Transverse colon (tissue), 4 donors: ENCODE data around the gene ITGA11. TPM values are rescaled to one million over a fixed set of nuclear protein-coding genes. Genes with fewer than 3 reads are reported as not detected.
A peak's percentile ranks its signal among the peaks of the same experiment; 100 is the strongest.

ENCODE experiments used
- DNase-seq: peaks from one replicate; pipeline ENCODE4 v3.0.0-alpha.2; 2019
- H3K27ac ChIP-seq, 4 donors: fragments of 200-600 bp; sonication (generic); 2 replicates each; pipeline ENCODE4 v1.5.1; 2016 to 2018; ENCODE audit warnings: inconsistent platforms in 4 of 4
- H3K27me3 ChIP-seq: fragments of 200-600 bp; sonication (generic); 2 replicates; pipeline ENCODE4 v1.5.1; 2017; ENCODE audit warnings: inconsistent platforms
- H3K36me3 ChIP-seq, 4 donors: fragments of 200-600 bp; sonication (generic); 2 replicates each; pipeline ENCODE4 v1.5.1; 2017 to 2019; ENCODE audit warnings: inconsistent platforms in 4 of 4
- H3K4me1 ChIP-seq, 4 donors: fragments of 200-600 bp; sonication (generic); 2 replicates each; pipeline ENCODE4 v1.5.1; 2017 to 2020; ENCODE audit warnings: inconsistent platforms in 4 of 4
- H3K4me3 ChIP-seq, 4 donors: fragments of 200-600 bp; sonication (generic); 1 replicate in 1 of 4; 2 replicates in 3 of 4; pipeline versions ENCODE4 v1.5.1 to v1.6.1; 2017 to 2019; ENCODE audit warnings: inconsistent platforms in 4 of 4
- H3K9me3 ChIP-seq, 2 donors: fragments of 200-600 bp; sonication (generic); 2 replicates each; pipeline ENCODE4 v1.5.1; 2017 to 2019; ENCODE audit warnings: inconsistent platforms in 2 of 2
- EP300 ChIP-seq: sonication (generic); formaldehyde crosslinking; IDR thresholded peaks from one replicate; pipeline ENCODE4 v1.6.1; 2017; ENCODE audit warnings: antibody characterized with exemption, low read depth
- POLR2A ChIP-seq: fragments of 450-650 bp; IDR thresholded peaks from one replicate; pipeline ENCODE4 v1.6.1; 2016; ENCODE audit warnings: antibody characterized with exemption, mild to moderate bottlenecking, moderate library complexity
- POLR2AphosphoS5 ChIP-seq, 3 donors: sonication (generic); formaldehyde crosslinking; IDR thresholded peaks; one replicate each; pipeline ENCODE4 v1.6.1; 2016; ENCODE audit warnings: antibody characterized with exemption in 3 of 3
- WGBS, 2 donors: methylation state at CpG; one replicate each; pipeline ENCODE4 v1.1.5; 2018; ENCODE audit warnings: low coverage in 1 of 2; 5-methylcytosine and 5-hydroxymethylcytosine counted together
- in situ Hi-C, 4 donors: fragments of 200-750 bp; cut with MboI; loops; one replicate each; pipeline versions ENCODE4 v1.15.0 to v1.15.1; 2017; ENCODE audit warnings: low sequenced_read_pairs in 3 of 4, low pct_ligation_motif_present in 1 of 4, low pct_unique_long_range_greater_than_20kb in 1 of 4
- intact Hi-C: fragments of 100-400 bp; cut with DNase I; formaldehyde crosslinking; loops from one replicate; pipeline ENCODE4 v1.15.1; 2023; ENCODE audit warnings: low total_unique reads
- total RNA-seq, 4 donors: library from RNA; depleted of rRNA; stranded (reverse); fragments of >200 nt; gene quantifications; one replicate each; pipeline ENCODE4 v1.1.0, GENCODE V29; 2016
- TF ChIP-seq, protein P1 (sequence below), 5 experiments: fragments of 200-600 bp in 3 of 5; fragments of 450-650 bp in 2 of 5; sonication (generic) in 3 of 5; IDR thresholded peaks; 1 replicate in 2 of 5; 2 replicates in 3 of 5; pipeline ENCODE4 v1.5.1; 2016 to 2017; ENCODE audit warnings: antibody characterized with exemption in 5 of 5, inconsistent platforms in 3 of 5, mild to moderate bottlenecking in 2 of 5, moderate library complexity in 1 of 5

ITGA11 gene
- total RNA-seq, 4 donors from 2014 or later, result 0.37 to 3.2 (median 1.1) TPM

DNA sequence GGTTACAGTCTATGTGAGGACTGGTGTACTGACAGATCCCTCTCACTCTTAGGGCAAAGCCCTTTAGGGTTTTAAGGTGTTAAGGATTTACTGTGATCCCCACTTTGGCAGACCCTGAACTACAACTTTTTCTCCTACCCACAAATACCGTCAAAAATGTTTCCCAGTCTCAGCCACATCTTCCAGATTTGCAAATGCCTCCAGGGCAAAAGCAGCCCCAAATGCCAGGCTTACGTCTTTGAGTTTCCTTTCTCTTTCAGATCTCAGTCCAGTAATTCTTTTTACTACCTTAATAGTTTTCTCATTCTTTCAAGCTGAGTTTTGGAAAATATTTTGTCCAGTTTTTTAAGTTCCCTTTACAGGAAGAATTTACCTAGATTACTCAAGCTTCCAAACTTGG, 13.4 kb upstream of the ITGA11 start:
- in situ Hi-C loops (no loop called here), intact Hi-C loops (no loop called here)
- H3K27me3 ChIP-seq, result peaks cover 17% of the 10 kb centered on the region
- no peak for TF ChIP-seq EP300
- no peak for TF ChIP-seq POLR2A
- TF ChIP-seq, protein P1, sequence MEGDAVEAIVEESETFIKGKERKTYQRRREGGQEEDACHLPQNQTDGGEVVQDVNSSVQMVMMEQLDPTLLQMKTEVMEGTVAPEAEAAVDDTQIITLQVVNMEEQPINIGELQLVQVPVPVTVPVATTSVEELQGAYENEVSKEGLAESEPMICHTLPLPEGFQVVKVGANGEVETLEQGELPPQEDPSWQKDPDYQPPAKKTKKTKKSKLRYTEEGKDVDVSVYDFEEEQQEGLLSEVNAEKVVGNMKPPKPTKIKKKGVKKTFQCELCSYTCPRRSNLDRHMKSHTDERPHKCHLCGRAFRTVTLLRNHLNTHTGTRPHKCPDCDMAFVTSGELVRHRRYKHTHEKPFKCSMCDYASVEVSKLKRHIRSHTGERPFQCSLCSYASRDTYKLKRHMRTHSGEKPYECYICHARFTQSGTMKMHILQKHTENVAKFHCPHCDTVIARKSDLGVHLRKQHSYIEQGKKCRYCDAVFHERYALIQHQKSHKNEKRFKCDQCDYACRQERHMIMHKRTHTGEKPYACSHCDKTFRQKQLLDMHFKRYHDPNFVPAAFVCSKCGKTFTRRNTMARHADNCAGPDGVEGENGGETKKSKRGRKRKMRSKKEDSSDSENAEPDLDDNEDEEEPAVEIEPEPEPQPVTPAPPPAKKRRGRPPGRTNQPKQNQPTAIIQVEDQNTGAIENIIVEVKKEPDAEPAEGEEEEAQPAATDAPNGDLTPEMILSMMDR (IDR thresholded peaks at IDR 0.05), result no peak
- no peak for TF ChIP-seq POLR2AphosphoS5 (IDR thresholded peaks at IDR 0.05)
- DNase-seq, result no peak
- H3K9me3 ChIP-seq, result no peaks in the 10 kb centered on the region
- H3K4me3 ChIP-seq, result no peak overlapping the region
- WGBS, 2 donors, result 79 to 90% methylated on average over 2 of the region's 2 CpGs
- no peaks in the 10 kb centered on the region for H3K4me1 ChIP-seq
- H3K36me3 ChIP-seq, result no peaks in the 10 kb centered on the region
- no peak overlapping the region for H3K27ac ChIP-seq

DNA sequence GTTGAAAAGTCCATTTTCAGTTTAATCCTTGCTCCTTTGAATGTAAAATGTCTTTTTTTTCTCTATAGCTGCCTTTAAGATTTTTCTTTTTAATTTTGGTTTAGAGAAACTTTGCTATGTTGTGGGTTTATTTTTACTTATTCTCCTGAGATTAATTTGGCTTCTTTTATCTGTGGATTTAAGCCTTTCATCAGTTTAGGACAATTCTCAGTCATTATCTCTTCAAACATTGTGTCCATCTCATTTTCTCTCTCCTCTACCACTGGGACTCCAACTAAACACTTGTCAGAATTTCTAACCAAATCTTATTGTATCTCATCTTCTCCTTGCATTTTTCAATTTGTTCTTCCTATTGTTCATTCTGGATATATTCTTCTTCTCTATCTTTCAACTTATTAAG, 12.4 kb upstream of the ITGA11 start:
- Histone ChIP-seq H3K27me3 (peaks cover 12% of the 10 kb centered on the region), H3K9me3 (no peaks in the 10 kb centered on the region), H3K4me3 (no peak overlapping the region), H3K36me3 (no peaks in the 10 kb centered on the region), H3K27ac (no peak overlapping the region), H3K4me1 (no peaks in the 10 kb centered on the region)
- in situ Hi-C loops (no loop called here), intact Hi-C loops (no loop called here)
- no peak for DNase-seq
- TF ChIP-seq, protein P1 (IDR thresholded peaks at IDR 0.05), result no peak
- no peak for TF ChIP-seq POLR2AphosphoS5 (IDR thresholded peaks at IDR 0.05)
- TF ChIP-seq POLR2A, result no peak
- TF ChIP-seq EP300, result no peak

DNA sequence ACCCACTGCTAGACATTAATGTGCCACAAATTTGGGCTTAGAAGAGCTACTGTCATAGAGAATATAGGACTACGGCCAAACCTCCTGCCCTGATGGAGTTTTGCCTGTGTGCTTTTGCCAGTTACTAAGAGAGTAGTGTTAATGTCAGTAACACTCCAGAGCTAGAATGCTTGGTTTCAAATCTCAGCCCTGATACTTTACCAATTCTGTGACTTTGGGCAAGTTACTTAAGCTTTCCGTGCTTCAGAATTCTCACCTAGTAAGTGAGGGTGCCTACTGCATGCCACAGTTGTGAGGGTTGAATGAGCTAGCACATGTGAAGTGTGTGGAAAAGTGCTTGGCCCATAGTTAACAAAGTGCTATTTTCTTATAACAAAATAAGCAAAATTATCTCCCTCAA, 10.9 kb upstream of the ITGA11 start:
- in situ Hi-C loops (no loop called here), intact Hi-C loops (no loop called here)
- Histone ChIP-seq H3K4me1 (no peaks in the 10 kb centered on the region), H3K9me3 (no peaks in the 10 kb centered on the region), H3K36me3 (no peaks in the 10 kb centered on the region), H3K27ac (no peak overlapping the region), H3K27me3 (peaks cover 5% of the 10 kb centered on the region), H3K4me3 (no peak overlapping the region)
- no peak for DNase-seq
- TF ChIP-seq POLR2AphosphoS5 (IDR thresholded peaks at IDR 0.05), result no peak
- TF ChIP-seq EP300, result no peak
- TF ChIP-seq, protein P1 (IDR thresholded peaks at IDR 0.05), result no peak
- no peak for TF ChIP-seq POLR2A
- WGBS, 2 donors, result 33 to 77% methylated on average over 1 to 2 of the region's 2 CpGs

DNA sequence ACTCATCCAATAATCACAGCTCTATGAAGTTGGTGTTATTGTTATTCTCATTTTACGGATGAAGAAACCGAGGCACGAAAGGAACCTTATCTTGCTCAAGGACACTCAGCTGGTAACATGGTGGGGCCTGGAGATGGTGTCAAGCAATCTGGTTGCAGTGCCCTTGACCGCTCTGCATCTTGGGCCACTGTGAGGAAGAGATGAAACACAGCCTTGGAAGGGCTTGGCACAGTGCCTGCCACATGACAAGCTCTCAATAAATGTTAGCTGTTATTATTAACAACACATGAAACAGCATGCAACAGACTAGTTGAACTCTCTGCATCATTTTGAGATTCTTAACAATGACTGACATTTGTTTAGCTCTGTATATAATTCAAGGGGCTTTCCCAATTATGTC, 10.1 kb upstream of the ITGA11 start:
- no peak for DNase-seq
- in situ Hi-C loops, result no loop called here
- Histone ChIP-seq H3K36me3 (no peaks in the 10 kb centered on the region), H3K4me3 (no peak overlapping the region), H3K4me1 (no peaks in the 10 kb centered on the region), H3K9me3 (no peaks in the 10 kb centered on the region), H3K27ac (peak overlapping the region in 2 of 4 donors; percentile 22 to 52), H3K27me3 (peaks cover 5% of the 10 kb centered on the region)
- WGBS, 2 donors, result 63% methylated on average over 4 of the region's 4 CpGs; no CpG with 5 or more reads in 1 of the 2 donors
- TF ChIP-seq EP300 (no peak), POLR2AphosphoS5 (IDR thresholded peaks at IDR 0.05) (no peak), POLR2A (no peak)
- TF ChIP-seq, protein P1 (IDR thresholded peaks at IDR 0.05), result no peak
- intact Hi-C loops, result no loop called here
